B cell (primary cell): ENCODE measurements around the gene CDKAL1. TPM values are rescaled to one million over a fixed set of nuclear protein-coding genes. Genes with fewer than 3 reads are reported as not detected.

ENCODE experiments used
- ATAC-seq: fragments of 200-7000 bp; cut with Tn5 transposase; one replicate; pipeline ENCODE4 v1.10.0; 2021; ENCODE audit warnings: low read depth, mild to moderate bottlenecking, moderate number of reproducible peaks, moderate library complexity
- CTCF ChIA-PET: fragments of 350-600 bp; sonication (Branson Sonifier 250); formaldehyde crosslinking; loops from one replicate; lab custom pipeline; 2021; ENCODE audit warnings: antibody characterized with exemption, inconsistent platforms; lab: Charles Lee
- POLR2A ChIA-PET: fragments of 350-600 bp; sonication (Branson Sonifier 250); formaldehyde crosslinking; loops from one replicate; lab custom pipeline; 2021; ENCODE audit warnings: antibody characterized with exemption; lab: Charles Lee
- DNase-seq: peaks from one replicate; pipeline ENCODE4 v3.0.0; 2013
- H2AFZ ChIP-seq: 2 replicates; pipeline ENCODE4 v1.6.1; 2012; ENCODE audit warnings: mild to moderate bottlenecking, low read depth, low read length; ENCODE audit not compliant: insufficient read depth, poor library complexity, severe bottlenecking
- H3K27ac ChIP-seq, 2 donors: 1 replicate in 1 of 2; 2 replicates in 1 of 2; pipeline ENCODE4 v1.5.1; 2012 to 2013; ENCODE audit warnings: low read length in 2 of 2, mild to moderate bottlenecking in 2 of 2, moderate library complexity in 1 of 2
- H3K27me3 ChIP-seq, 4 experiments: fragments of 200-600 bp in 1 of 4; sonication (generic) in 1 of 4; replicated peaks in 1 of 4; 1 replicate in 2 of 4; 2 replicates in 2 of 4; pipeline versions ENCODE4 v1.6.1 to v1.7.0; 2013 to 2016; ENCODE audit warnings: low read length in 3 of 4, mild to moderate bottlenecking in 2 of 4, mixed read lengths in 1 of 4, moderate library complexity in 1 of 4; ENCODE audit not compliant: insufficient read depth in 4 of 4, control insufficient read depth in 3 of 4; ENCODE audit errors: control extremely low read depth in 1 of 4
- H3K36me3 ChIP-seq, 2 experiments: replicated peaks in 1 of 2; 1 replicate in 1 of 2; 2 replicates in 1 of 2; pipeline versions ENCODE4 v1.6.1 to v1.7.1; 2013; ENCODE audit warnings: low read length in 1 of 2; ENCODE audit not compliant: insufficient read depth in 2 of 2, control insufficient read depth in 1 of 2; ENCODE audit errors: control extremely low read depth in 1 of 2, extremely low read depth in 1 of 2
- H3K4me1 ChIP-seq, 2 donors: fragments of 200-600 bp in 1 of 2; sonication (generic) in 1 of 2; 1 replicate in 1 of 2; 2 replicates in 1 of 2; pipeline versions ENCODE4 v1.5.1 to v1.6.1; 2013 to 2017; ENCODE audit warnings: low read length in 2 of 2; ENCODE audit not compliant: control insufficient read depth in 2 of 2, insufficient read depth in 2 of 2
- H3K4me2 ChIP-seq: replicated peaks from 2 replicates; pipeline ENCODE3; 2012; ENCODE audit warnings: mild to moderate bottlenecking, low read depth, low read length; ENCODE audit not compliant: poor library complexity, severe bottlenecking
- H3K4me3 ChIP-seq, 5 experiments: fragments of 200-600 bp in 1 of 5; sonication (generic) in 1 of 5; 1 replicate in 3 of 5; 2 replicates in 2 of 5; pipeline versions ENCODE4 v1.5.1 to v1.7.0; 2011 to 2016; ENCODE audit warnings: low read length in 4 of 5, mild to moderate bottlenecking in 4 of 5, low read depth in 2 of 5, control low read depth in 1 of 5, moderate library complexity in 1 of 5; ENCODE audit not compliant: insufficient read depth in 1 of 5; ENCODE audit errors: control extremely low read depth in 1 of 5, extremely low read depth in 1 of 5
- H3K79me2 ChIP-seq: fragments of 200-600 bp; sonication (generic); one replicate; pipeline ENCODE4 v1.6.0; 2016; ENCODE audit warnings: low read length; ENCODE audit not compliant: control insufficient read depth, insufficient read depth
- H3K9ac ChIP-seq: fragments of 200-600 bp; sonication (generic); 2 replicates; pipeline ENCODE4 v1.6.1; 2017; ENCODE audit warnings: mild to moderate bottlenecking, low read length, moderate library complexity
- H3K9me3 ChIP-seq, 3 donors: one replicate each; pipeline versions ENCODE4 v1.6.1 to v1.7.1; 2013; ENCODE audit warnings: low read length in 2 of 3; ENCODE audit not compliant: control insufficient read depth in 2 of 3, insufficient read depth in 1 of 3; ENCODE audit errors: control extremely low read depth in 1 of 3
- H4K20me1 ChIP-seq: 2 replicates; pipeline ENCODE4 v1.6.0; 2012; ENCODE audit warnings: mild to moderate bottlenecking, low read length; ENCODE audit not compliant: insufficient read depth, control insufficient read depth, poor library complexity, severe bottlenecking
- H3K27ac Mint-ChIP-seq: one replicate; pipeline ENCODE4 v1.8.0; 2021; ENCODE audit warnings: mixed read lengths
- H3K27me3 Mint-ChIP-seq: one replicate; pipeline ENCODE4 v1.8.0; 2021; ENCODE audit warnings: mixed read lengths
- H3K4me1 Mint-ChIP-seq: one replicate; pipeline ENCODE4 v1.8.0; 2021; ENCODE audit warnings: mixed read lengths
- H3K4me3 Mint-ChIP-seq: one replicate; pipeline ENCODE4 v1.8.0; 2021; ENCODE audit warnings: mixed read lengths
- H3K9me3 Mint-ChIP-seq: one replicate; pipeline ENCODE4 v1.8.0; 2022; ENCODE audit warnings: mixed read lengths; ENCODE audit not compliant: insufficient read depth
- EZH2 ChIP-seq: IDR thresholded peaks from 2 replicates; pipeline ENCODE4 v1.6.1; 2012; ENCODE audit warnings: borderline replicate concordance, low read depth, mild to moderate bottlenecking, moderate library complexity, low read length; ENCODE audit not compliant: insufficient read depth, poor library complexity, severe bottlenecking
- WGBS: methylation state at CpG from one replicate; pipeline ENCODE4 v1.1.5; 2013; ENCODE audit warnings: missing lambda C conversion rate; ENCODE audit not compliant: insufficient coverage; 5-methylcytosine and 5-hydroxymethylcytosine counted together
- intact Hi-C: fragments of 100-400 bp; cut with micrococcal nuclease; formaldehyde crosslinking; loops from one replicate; pipeline ENCODE4 v1.10.0; 2022
- polyA plus RNA-seq: library from polyadenylated mRNA; depleted of rRNA; stranded (reverse); fragments of >200 nt; gene quantifications from 2 replicates; pipeline ENCODE4 v1.2.3, GENCODE V29; 2012
- total RNA-seq, 2 donors: library from RNA; stranded (reverse); fragments of 120-200 nt in 1 of 2; gene quantifications; 1 replicate in 1 of 2; 2 replicates in 1 of 2; pipeline versions ENCODE4 v1.2.3 to v1.2.4, GENCODE V29; 2013 to 2022
- TF ChIP-seq, protein P1 (sequence below): fragments of 200-600 bp; IDR thresholded peaks from one replicate; pipeline ENCODE4 v1.8.0; 2022; ENCODE audit warnings: antibody characterized with exemption, mild to moderate bottlenecking

Gene CDKAL1
- total and polyA plus RNA-seq, 2 donors (not counting 1 experiment from before 2014, with no cell fraction given), result 6.1 to 33.3 TPM

DNA sequence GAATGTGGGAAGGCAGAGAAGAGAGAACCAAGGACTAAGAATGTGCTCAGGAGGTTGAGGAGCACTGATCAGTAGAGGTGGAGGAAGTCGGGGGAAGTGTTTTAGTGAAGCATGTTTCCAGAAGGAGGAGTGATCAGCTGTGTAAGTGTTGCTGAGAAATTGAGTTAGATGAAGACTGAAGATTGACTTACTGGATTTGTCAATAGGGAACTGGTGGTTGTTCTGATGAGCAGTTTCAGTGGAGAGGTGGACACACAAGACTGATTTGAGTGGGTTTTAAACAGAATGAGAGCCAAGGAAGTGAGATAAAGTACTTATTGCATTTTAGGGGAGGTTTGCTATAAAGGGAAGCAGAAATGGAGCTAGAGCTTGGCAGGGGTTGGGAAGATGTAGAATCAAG, 182.6 kb downstream of the CDKAL1 start:
- peaks cover 4% of the 10 kb centered on the region for H4K20me1 ChIP-seq
- H3K4me1 Mint-ChIP-seq, result peaks cover 10% of the 10 kb centered on the region
- peak overlapping the region; percentile 20 for H3K4me2 ChIP-seq
- peaks cover 4% of the 10 kb centered on the region for H3K79me2 ChIP-seq
- no peak overlapping the region for H3K27ac ChIP-seq
- H3K9me3 Mint-ChIP-seq, result no peaks in the 10 kb centered on the region
- WGBS, result 31% methylated on average over 1 of the region's 1 CpG
- ATAC-seq (no peak), DNase-seq (no peak)
- H3K9me3 ChIP-seq, result no peaks in the 10 kb centered on the region
- H3K9ac ChIP-seq, result no peak overlapping the region
- no peak overlapping the region for H3K4me3 Mint-ChIP-seq
- H3K27ac Mint-ChIP-seq, result no peak overlapping the region
- H3K27me3 Mint-ChIP-seq, result no peaks in the 10 kb centered on the region
- H3K4me3 ChIP-seq, result no peak overlapping the region
- POLR2A ChIA-PET, result no interaction called here
- H2AFZ ChIP-seq, result no peak overlapping the region
- intact Hi-C loops, result no loop called here
- peaks cover 0 to 1% of the 10 kb centered on the region in 2 experiments for H3K36me3 ChIP-seq
- H3K4me1 ChIP-seq, result peaks cover 12 to 16% of the 10 kb centered on the region in 2 donors
- CTCF ChIA-PET, result no interaction called here
- H3K27me3 ChIP-seq, result no peaks in the 10 kb centered on the region
- no peak for TF ChIP-seq EZH2
- TF ChIP-seq, protein P1, sequence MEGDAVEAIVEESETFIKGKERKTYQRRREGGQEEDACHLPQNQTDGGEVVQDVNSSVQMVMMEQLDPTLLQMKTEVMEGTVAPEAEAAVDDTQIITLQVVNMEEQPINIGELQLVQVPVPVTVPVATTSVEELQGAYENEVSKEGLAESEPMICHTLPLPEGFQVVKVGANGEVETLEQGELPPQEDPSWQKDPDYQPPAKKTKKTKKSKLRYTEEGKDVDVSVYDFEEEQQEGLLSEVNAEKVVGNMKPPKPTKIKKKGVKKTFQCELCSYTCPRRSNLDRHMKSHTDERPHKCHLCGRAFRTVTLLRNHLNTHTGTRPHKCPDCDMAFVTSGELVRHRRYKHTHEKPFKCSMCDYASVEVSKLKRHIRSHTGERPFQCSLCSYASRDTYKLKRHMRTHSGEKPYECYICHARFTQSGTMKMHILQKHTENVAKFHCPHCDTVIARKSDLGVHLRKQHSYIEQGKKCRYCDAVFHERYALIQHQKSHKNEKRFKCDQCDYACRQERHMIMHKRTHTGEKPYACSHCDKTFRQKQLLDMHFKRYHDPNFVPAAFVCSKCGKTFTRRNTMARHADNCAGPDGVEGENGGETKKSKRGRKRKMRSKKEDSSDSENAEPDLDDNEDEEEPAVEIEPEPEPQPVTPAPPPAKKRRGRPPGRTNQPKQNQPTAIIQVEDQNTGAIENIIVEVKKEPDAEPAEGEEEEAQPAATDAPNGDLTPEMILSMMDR, result no peak

DNA sequence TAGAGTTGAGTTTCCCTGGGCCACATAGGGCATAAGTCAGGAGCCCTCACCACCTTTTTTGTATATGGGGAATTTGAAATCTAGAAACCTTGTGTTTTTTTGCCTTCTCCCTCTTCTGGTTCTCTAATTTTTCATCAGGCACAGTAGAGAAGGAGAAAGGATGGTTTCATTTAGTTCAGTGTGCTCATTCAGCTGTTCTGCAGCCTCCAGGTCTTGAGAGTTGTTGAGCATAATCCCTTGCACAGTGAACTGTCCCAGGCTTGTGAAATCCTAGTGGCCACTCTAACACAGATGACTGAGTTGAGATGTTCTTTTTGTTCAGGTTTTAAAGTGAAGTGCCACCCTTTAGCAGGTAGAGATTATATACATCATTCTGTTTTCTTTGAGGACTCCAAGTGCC, 183.5 kb downstream of the CDKAL1 start:
- DNase-seq (no peak), ATAC-seq (no peak)
- ChIA-PET CTCF (no interaction called here), POLR2A (no interaction called here)
- Histone ChIP-seq H4K20me1 (no peaks in the 10 kb centered on the region), H3K9me3 (no peaks in the 10 kb centered on the region), H3K36me3 (peaks cover 0 to 1% of the 10 kb centered on the region in 2 experiments), H3K27ac (no peak overlapping the region), H3K4me2 (no peak overlapping the region), H3K79me2 (peaks cover 4% of the 10 kb centered on the region), H3K9ac (no peak overlapping the region), H2AFZ (no peak overlapping the region), H3K27me3 (no peaks in the 10 kb centered on the region), H3K4me1 (peaks cover 12 to 16% of the 10 kb centered on the region in 2 donors), H3K4me3 (no peak overlapping the region)
- TF ChIP-seq, protein P1, result no peak
- Mint-ChIP-seq H3K27ac (no peak overlapping the region), H3K4me3 (no peak overlapping the region), H3K4me1 (peaks cover 8% of the 10 kb centered on the region), H3K27me3 (no peaks in the 10 kb centered on the region), H3K9me3 (no peaks in the 10 kb centered on the region)
- intact Hi-C loops, result no loop called here
